ENCODE data around the gene TPRA1.

DNA sequence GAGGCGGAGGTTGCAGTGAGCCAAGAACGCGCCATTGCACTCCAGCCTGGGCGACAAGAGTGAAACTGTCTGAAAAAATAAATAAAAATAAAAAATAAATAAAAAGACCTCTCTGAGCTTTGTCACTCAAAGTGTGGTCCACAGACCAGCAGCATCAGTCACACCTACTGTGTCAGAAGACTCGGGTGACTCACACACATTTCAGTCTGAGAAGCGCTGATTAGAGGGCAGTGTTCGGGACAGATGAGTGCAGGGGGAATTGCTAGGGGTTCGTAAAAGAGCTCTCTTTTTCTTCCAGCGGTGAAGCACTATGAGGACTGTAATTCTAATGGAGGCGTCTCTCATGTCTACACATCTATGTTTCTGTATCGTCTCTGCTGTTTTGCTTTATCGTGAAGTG is 44.1 kb upstream of the TPRA1 start:
- no peak for TF ChIP-seq POLR2A (IDR thresholded peaks at IDR 0.05; ENCODE audit: borderline replicate concordance, extremely low read depth, insufficient read depth, insufficient read length)
- no peak for TF ChIP-seq EZH2 (IDR thresholded peaks at IDR 0.05)
- no peak for TF ChIP-seq CEBPB (IDR thresholded peaks at IDR 0.05; ENCODE audit: low read depth)
- TF ChIP-seq, protein P1, sequence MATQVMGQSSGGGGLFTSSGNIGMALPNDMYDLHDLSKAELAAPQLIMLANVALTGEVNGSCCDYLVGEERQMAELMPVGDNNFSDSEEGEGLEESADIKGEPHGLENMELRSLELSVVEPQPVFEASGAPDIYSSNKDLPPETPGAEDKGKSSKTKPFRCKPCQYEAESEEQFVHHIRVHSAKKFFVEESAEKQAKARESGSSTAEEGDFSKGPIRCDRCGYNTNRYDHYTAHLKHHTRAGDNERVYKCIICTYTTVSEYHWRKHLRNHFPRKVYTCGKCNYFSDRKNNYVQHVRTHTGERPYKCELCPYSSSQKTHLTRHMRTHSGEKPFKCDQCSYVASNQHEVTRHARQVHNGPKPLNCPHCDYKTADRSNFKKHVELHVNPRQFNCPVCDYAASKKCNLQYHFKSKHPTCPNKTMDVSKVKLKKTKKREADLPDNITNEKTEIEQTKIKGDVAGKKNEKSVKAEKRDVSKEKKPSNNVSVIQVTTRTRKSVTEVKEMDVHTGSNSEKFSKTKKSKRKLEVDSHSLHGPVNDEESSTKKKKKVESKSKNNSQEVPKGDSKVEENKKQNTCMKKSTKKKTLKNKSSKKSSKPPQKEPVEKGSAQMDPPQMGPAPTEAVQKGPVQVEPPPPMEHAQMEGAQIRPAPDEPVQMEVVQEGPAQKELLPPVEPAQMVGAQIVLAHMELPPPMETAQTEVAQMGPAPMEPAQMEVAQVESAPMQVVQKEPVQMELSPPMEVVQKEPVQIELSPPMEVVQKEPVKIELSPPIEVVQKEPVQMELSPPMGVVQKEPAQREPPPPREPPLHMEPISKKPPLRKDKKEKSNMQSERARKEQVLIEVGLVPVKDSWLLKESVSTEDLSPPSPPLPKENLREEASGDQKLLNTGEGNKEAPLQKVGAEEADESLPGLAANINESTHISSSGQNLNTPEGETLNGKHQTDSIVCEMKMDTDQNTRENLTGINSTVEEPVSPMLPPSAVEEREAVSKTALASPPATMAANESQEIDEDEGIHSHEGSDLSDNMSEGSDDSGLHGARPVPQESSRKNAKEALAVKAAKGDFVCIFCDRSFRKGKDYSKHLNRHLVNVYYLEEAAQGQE (IDR thresholded peaks at IDR 0.05; ENCODE audit: low read depth): no peak
- TF ChIP-seq, protein P2, sequence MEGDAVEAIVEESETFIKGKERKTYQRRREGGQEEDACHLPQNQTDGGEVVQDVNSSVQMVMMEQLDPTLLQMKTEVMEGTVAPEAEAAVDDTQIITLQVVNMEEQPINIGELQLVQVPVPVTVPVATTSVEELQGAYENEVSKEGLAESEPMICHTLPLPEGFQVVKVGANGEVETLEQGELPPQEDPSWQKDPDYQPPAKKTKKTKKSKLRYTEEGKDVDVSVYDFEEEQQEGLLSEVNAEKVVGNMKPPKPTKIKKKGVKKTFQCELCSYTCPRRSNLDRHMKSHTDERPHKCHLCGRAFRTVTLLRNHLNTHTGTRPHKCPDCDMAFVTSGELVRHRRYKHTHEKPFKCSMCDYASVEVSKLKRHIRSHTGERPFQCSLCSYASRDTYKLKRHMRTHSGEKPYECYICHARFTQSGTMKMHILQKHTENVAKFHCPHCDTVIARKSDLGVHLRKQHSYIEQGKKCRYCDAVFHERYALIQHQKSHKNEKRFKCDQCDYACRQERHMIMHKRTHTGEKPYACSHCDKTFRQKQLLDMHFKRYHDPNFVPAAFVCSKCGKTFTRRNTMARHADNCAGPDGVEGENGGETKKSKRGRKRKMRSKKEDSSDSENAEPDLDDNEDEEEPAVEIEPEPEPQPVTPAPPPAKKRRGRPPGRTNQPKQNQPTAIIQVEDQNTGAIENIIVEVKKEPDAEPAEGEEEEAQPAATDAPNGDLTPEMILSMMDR (IDR thresholded peaks at IDR 0.05 in 2 of 3, conservative IDR thresholded peaks at IDR 0.05 in 1 of 3; ENCODE audit: borderline replicate concordance in 1 of 3, insufficient read depth in 1 of 3, low read depth in 2 of 3, low read length in 2 of 3): no peak
- no peak for TF ChIP-seq JUND (IDR thresholded peaks at IDR 0.05)
- TF ChIP-seq RAD21 (IDR thresholded peaks at IDR 0.05; ENCODE audit: low read depth): no peak
- no peak for TF ChIP-seq ZFX (IDR thresholded peaks at IDR 0.05)
- no peak for TF ChIP-seq YY1 (IDR thresholded peaks at IDR 0.05; ENCODE audit: extremely low read depth, insufficient replicate concordance, low read depth, low read length)
- TF ChIP-seq CBX3 (IDR thresholded peaks at IDR 0.05; ENCODE audit: low read depth): no peak
